Caki2 (cell line): ENCODE data around the gene SCNN1B. TPM values are rescaled to one million over a fixed set of nuclear protein-coding genes. Genes with fewer than 3 reads are reported as not detected.
"Not testable (repeated sequence)": the region's sequence is repeated elsewhere in the genome, so short reads cannot be mapped to it uniquely, and the experiment has no call there.

Source experiments
- DNase-seq: peaks from one replicate; pipeline ENCODE4 v3.0.0-alpha.2; 2015; ENCODE audit warnings: low read depth
- in situ Hi-C: cut with HindIII; loops from 2 replicates; pipeline ENCODE4 v1.10.0; 2016; ENCODE audit warnings: low sequenced_read_pairs, low pct_unique_long_range_greater_than_20kb, mixed read lengths
- total RNA-seq: library from RNA; depleted of rRNA; stranded (reverse); fragments of >200 nt; shearing (Covaris generic); gene quantifications from 2 replicates; pipeline ENCODE4 v1.2.3, GENCODE V29; 2014; ENCODE audit warnings: low replicate concordance; rRNA removed

The SCNN1B gene, protein sequence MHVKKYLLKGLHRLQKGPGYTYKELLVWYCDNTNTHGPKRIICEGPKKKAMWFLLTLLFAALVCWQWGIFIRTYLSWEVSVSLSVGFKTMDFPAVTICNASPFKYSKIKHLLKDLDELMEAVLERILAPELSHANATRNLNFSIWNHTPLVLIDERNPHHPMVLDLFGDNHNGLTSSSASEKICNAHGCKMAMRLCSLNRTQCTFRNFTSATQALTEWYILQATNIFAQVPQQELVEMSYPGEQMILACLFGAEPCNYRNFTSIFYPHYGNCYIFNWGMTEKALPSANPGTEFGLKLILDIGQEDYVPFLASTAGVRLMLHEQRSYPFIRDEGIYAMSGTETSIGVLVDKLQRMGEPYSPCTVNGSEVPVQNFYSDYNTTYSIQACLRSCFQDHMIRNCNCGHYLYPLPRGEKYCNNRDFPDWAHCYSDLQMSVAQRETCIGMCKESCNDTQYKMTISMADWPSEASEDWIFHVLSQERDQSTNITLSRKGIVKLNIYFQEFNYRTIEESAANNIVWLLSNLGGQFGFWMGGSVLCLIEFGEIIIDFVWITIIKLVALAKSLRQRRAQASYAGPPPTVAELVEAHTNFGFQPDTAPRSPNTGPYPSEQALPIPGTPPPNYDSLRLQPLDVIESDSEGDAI
- total RNA-seq, result not detected in 2 replicates

GRCh38 chr16:23302045-23302956 lies at the start of gene SCNN1B:
SCNN1B (plus strand) TSS chr16:23302302; CDS start chr16:23348600, 46,298 bp downstream.
- DNase-seq, result peak; percentile 12
- in situ Hi-C loops, result no loop called here

DNA sequence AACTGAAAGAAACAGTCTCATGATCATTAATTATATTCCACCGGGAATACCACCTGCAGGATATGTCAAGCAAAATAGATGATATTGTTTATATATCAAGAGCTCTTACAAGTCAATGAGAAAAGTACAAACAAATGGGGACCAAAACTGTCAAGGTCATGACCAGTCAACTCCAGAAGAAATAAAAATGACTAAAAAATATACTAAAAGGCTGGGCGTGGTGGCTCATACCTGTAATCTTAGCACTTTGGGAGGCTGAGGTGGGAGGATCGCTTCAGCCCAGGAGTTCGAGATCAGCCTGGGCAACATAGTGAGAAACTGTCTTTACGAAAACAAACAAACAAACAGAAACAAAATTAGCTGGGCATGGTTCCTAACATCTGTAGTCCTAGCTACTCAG lies 49.8 kb upstream of the SCNN1B start:
- in situ Hi-C loops, result no loop called here
- no peak for DNase-seq

- DNase-seq, in situ Hi-C loops: not testable (repeated sequence)
Observed at GRCh38 chr16:23253650-23254049, 48.5 kb upstream of the SCNN1B start.

- DNase-seq, result peak; percentile 67
- in situ Hi-C loops, result no loop called here
Observed at GRCh38 chr16:23254338-23254737, 47.8 kb upstream of the SCNN1B start.

GRCh38 chr16:23255000-23255399 lies 47.1 kb upstream of the SCNN1B start:
- in situ Hi-C loops, result no loop called here
- DNase-seq, result no peak

DNA sequence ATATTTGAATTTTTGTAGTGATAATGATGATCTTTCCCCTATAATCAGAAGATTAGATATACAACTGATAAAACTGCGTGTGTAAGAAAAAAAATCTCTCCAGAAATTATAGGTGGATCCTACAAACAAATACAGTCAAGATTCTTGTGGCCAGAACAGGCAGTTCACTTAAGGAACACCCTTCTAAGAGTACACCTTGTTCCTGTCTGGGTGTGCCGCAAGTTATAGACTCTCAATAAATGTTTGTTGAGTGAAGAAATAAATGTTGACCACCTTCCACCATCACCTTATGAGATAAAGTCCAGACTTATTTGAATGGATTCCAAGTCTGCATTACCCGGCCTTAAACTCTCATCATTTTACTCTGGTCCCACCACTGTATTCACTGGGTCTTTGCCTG lies 45.7 kb upstream of the SCNN1B start:
- no peak for DNase-seq

GRCh38 chr16:23257682-23258081 lies 44.4 kb upstream of the SCNN1B start:
- in situ Hi-C loops, result no loop called here
- no peak for DNase-seq

More for the DNA sequence above, 45.7 kb upstream of the SCNN1B start:
- in situ Hi-C loops, result no loop called here

GRCh38 chr16:23258919-23259237 lies 43.2 kb upstream of the SCNN1B start:
- in situ Hi-C loops, result no loop called here
- no peak for DNase-seq

DNA sequence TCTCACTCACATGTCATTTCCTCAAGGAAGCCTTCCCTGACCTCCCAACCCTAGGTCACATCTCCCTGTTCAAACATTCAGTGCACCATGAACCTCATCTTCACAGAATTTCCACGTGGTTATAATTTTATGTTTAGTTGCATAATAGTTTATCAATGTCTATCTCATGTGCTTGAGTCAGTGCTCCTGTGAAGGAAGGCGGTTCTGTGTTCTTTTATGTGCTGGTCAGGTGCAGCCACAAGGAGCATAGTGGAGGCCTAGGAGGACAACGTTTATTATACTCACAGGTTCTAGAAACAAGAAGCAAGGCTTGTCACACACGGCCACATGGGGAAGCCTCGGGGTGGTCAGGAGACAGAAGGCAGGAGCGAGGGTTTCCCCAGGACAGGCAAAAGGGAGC lies 34.5 kb upstream of the SCNN1B start:
- DNase-seq, result no peak
- in situ Hi-C loops, result no loop called here

DNA sequence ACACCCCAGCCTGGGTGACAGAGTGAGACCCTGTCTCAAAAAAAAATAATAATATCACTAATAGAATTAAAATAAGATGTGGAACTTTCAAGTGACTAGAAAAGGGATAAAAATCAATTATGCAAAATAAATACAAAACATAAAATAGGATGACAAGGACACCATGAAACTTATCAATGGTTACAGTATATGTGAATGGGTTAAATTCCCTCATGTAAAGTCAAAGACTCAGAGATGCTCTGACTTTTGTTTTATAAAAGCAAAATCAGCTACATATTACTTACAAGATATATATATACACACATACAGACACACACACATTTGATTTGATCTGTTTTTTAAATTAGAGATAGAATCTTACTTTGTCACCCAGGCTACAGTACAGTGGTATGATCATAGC lies 33.5 kb upstream of the SCNN1B start:
- no peak for DNase-seq
- in situ Hi-C loops, result no loop called here

GRCh38 chr16:23269248-23269953 lies 32.7 kb upstream of the SCNN1B start:
- DNase-seq, result peak; percentile 42
- in situ Hi-C loops, result no loop called here

- DNase-seq, result no peak
- in situ Hi-C loops, result no loop called here
Observed at GRCh38 chr16:23270654-23271053, 31.4 kb upstream of the SCNN1B start.

DNA sequence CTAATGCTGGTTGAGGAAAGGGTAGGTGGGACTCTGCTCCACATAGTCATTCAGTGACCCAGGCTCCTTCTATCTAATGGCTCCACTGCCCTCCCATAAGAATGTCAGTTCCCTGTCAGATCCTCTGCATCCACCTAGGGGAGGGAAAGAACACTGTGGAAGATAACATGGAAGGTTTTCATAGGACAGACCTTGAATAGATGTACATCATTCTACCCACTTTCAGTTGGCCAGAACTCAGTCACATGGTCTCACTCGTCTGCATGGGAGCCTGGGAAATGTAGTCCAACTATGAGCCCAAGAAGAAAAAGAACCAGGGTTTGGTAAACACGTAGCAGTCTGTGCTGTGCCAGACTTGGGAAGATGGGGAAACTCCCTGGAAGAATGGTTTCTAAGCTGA lies 27.1 kb upstream of the SCNN1B start:
- DNase-seq, result peak; percentile 49
- in situ Hi-C loops, result no loop called here

DNA sequence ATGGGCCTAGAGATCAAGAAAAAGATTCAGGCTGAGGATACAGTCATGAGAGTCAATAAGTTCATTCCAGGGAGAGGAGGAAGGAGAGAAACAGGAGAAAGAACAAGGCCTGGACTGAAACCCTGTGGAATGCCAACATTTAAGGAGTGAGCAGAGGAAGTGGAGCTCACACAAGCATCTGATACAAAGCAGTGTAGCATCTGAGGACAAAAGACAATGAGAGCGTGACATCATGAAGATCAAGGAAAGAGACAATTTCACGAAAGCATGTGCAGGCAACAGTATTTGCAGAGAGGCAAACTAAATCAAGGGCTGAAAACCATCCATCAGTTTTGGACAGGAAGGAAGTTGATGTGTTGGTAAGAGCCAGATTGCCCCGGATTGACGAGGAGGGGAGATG lies 25.3 kb upstream of the SCNN1B start:
- no peak for DNase-seq
- in situ Hi-C loops, result no loop called here

- in situ Hi-C loops, result no loop called here
Observed at GRCh38 chr16:23278031-23278430, 24.1 kb upstream of the SCNN1B start.

GRCh38 chr16:23279721-23280153 lies 22.4 kb upstream of the SCNN1B start:
- peak; percentile 92 for DNase-seq
- in situ Hi-C loops, result no loop called here

More at GRCh38 chr16:23278031-23278430, 24.1 kb upstream of the SCNN1B start:
- DNase-seq, result no peak

- peak; percentile 98 for DNase-seq
- in situ Hi-C loops, result no loop called here
Observed at GRCh38 chr16:23280483-23280967, 21.6 kb upstream of the SCNN1B start.

GRCh38 chr16:23282568-23282967 lies 19.5 kb upstream of the SCNN1B start:
- in situ Hi-C loops, result no loop called here

More at GRCh38 chr16:23282568-23282967, 19.5 kb upstream of the SCNN1B start:
- peak; percentile 61 for DNase-seq
